Measurements from ENCODE around the gene SC5D. TPM values are rescaled to one million over a fixed set of nuclear protein-coding genes. Genes with fewer than 3 reads are reported as not detected.

SC5D gene
- total and polyA plus RNA-seq, 2 of the 4 experiments (the other 2 are of a cell fraction), result 21.3 to 21.7 TPM

DNA sequence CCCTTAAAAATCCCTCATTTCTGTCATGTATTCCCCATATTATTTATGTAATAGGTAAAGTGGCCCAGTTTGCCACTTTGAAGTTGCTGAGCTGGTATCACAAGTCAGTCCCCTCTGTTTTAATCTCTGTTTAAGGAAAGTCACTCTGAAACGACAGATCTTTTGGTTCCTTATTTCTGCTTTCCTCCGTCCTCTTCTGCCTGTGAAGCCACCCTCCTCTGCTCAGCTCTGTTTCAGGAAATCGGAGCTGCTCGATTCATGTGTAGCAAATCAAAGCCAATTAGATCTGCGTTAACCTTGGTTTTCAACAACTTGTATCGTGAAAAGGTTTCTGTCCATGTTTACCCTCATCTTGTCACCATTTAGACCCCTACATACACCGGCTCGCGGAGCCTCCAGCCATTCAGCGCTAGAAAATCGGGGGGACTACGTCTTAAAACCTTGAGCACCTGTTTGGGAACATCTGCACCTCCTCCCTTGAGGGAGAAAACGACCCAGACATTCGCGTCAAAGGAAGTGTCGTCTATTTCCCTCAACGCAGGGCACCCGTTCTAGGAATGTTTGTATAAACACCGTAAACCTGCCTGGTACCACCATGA, 576 bp upstream of the SC5D start:
- H3K18ac ChIP-seq (ENCODE audit: low read depth, low read length), result peak overlapping the region; percentile 35
- H2AK9ac ChIP-seq (replicated peaks; ENCODE audit: low read depth, low read length, poor library complexity), result peak overlapping the region; percentile 74
- H2AFZ ChIP-seq (replicated peaks; ENCODE audit: low read length, poor library complexity), result peak overlapping the region; percentile 96
- H4K91ac ChIP-seq (ENCODE audit: insufficient read depth, low read depth, low read length), result peak overlapping the region; percentile 68
- H3K4me1 ChIP-seq (ENCODE audit: control insufficient read depth, insufficient read depth, low read length), result no peaks in the 10 kb centered on the region
- H4K5ac ChIP-seq (ENCODE audit: low read depth, low read length), result peak overlapping the region; percentile 75
- no peaks in the 10 kb centered on the region for H3K9me3 ChIP-seq (ENCODE audit: control insufficient read depth, insufficient read depth, low read length)
- ATAC-seq (ENCODE audit: low read depth), result peak; percentile 5
- H3K27me3 ChIP-seq (ENCODE audit: control insufficient read depth, insufficient read depth, low read length), result peaks cover 18% of the 10 kb centered on the region
- H3K9me1 ChIP-seq (ENCODE audit: insufficient read depth, low read length), result no peaks in the 10 kb centered on the region
- H2AK5ac ChIP-seq (ENCODE audit: low read depth, low read length), result no peak overlapping the region
- H2BK120ac ChIP-seq (ENCODE audit: low read depth, low read length), result peak overlapping the region; percentile 75
- peaks cover 2% of the 10 kb centered on the region; the same call in 1 of the 2 replicates for H3K36me3 ChIP-seq (ENCODE audit: control insufficient read depth, insufficient read depth, low read length)
- peak; percentile 5 for DNase-seq
- BruUV-seq (replicated peaks), result no TSS peak
- H2BK20ac ChIP-seq (ENCODE audit: low read depth, low read length), result peak overlapping the region; percentile 53; the same call in 1 of the 2 replicates
- peaks cover 4 to 28% of the 10 kb centered on the region in 2 experiments for H3K79me1 ChIP-seq (ENCODE audit: low read depth in 1 of 2, low read length in 2 of 2)
- no peak overlapping the region for H2BK5ac ChIP-seq (ENCODE audit: low read depth, low read length, poor library complexity, severe bottlenecking)
- H3K4me3 ChIP-seq (ENCODE audit: insufficient read depth, low read depth, low read length), result peak overlapping the region; percentile 83
- dilution Hi-C loops (cut with HindIII; ENCODE audit: low sequenced_read_pairs, unreplicated experiment) (no loop called here), in situ Hi-C loops (cut with MboI; ENCODE audit: low sequenced_read_pairs) (no loop called here), intact Hi-C loops (cut with micrococcal nuclease) (no loop called here)
- peak overlapping the region; percentile 69; the same call in 2 of the 3 replicates for H2BK15ac ChIP-seq (ENCODE audit: low read depth, low read length)
- TF ChIP-seq MAFK (IDR thresholded peaks at IDR 0.05; ENCODE audit: low read depth, low read length) (no peak), CHD1 (IDR thresholded peaks at IDR 0.05; ENCODE audit: low read depth, low read length) (no peak), BHLHE40 (IDR thresholded peaks at IDR 0.05; ENCODE audit: low read depth, low read length) (no peak), RCOR1 (IDR thresholded peaks at IDR 0.05; ENCODE audit: insufficient replicate concordance, low read length) (no peak), CEBPB (IDR thresholded peaks at IDR 0.05; ENCODE audit: low read depth, low read length) (no peak), NFE2L2 (IDR thresholded peaks at IDR 0.05; ENCODE audit: low read depth, low read length) (no peak), MXI1 (IDR thresholded peaks at IDR 0.05; ENCODE audit: borderline replicate concordance, low read depth, low read length) (no peak), POLR2A (IDR thresholded peaks at IDR 0.05; ENCODE audit: low read depth, low read length) (no peak), MAZ (IDR thresholded peaks at IDR 0.05; ENCODE audit: borderline replicate concordance, low read depth, low read length) (no peak), RAD21 (IDR thresholded peaks at IDR 0.05; ENCODE audit: low read length) (no peak)
- TF ChIP-seq, protein P1, sequence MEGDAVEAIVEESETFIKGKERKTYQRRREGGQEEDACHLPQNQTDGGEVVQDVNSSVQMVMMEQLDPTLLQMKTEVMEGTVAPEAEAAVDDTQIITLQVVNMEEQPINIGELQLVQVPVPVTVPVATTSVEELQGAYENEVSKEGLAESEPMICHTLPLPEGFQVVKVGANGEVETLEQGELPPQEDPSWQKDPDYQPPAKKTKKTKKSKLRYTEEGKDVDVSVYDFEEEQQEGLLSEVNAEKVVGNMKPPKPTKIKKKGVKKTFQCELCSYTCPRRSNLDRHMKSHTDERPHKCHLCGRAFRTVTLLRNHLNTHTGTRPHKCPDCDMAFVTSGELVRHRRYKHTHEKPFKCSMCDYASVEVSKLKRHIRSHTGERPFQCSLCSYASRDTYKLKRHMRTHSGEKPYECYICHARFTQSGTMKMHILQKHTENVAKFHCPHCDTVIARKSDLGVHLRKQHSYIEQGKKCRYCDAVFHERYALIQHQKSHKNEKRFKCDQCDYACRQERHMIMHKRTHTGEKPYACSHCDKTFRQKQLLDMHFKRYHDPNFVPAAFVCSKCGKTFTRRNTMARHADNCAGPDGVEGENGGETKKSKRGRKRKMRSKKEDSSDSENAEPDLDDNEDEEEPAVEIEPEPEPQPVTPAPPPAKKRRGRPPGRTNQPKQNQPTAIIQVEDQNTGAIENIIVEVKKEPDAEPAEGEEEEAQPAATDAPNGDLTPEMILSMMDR (conservative IDR thresholded peaks at IDR 0.05; ENCODE audit: low read depth, low read length), result no peak
- TF ChIP-seq, protein P2, sequence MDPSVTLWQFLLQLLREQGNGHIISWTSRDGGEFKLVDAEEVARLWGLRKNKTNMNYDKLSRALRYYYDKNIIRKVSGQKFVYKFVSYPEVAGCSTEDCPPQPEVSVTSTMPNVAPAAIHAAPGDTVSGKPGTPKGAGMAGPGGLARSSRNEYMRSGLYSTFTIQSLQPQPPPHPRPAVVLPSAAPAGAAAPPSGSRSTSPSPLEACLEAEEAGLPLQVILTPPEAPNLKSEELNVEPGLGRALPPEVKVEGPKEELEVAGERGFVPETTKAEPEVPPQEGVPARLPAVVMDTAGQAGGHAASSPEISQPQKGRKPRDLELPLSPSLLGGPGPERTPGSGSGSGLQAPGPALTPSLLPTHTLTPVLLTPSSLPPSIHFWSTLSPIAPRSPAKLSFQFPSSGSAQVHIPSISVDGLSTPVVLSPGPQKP (IDR thresholded peaks at IDR 0.05; ENCODE audit: borderline replicate concordance, low read depth, low read length), result no peak
- peak overlapping the region; percentile 52; the same call in 1 of the 2 replicates for H3K56ac ChIP-seq (ENCODE audit: extremely low read depth, insufficient read depth, low read length)
- 6% methylated on average over 8 of the region's 19 CpGs; no CpG with 5 or more reads in 1 of the 2 experiments for WGBS, 2 experiments (ENCODE audit: extremely low coverage in 2 of 2, insufficient read length in 1 of 2)
- ChIA-PET POLR2A (ENCODE audit: unreplicated experiment) (no interaction called here), CTCF (interaction anchor here (0.5 to 0.7 kb wide), 3 partner anchors 42 to 935 kb away, joined by 3 to 4 read pairs (median 3); no protein-coding TSS in a partner anchor)
- peak overlapping the region; percentile 70 for H3K4ac ChIP-seq (ENCODE audit: low read depth, low read length)
- peak overlapping the region; percentile 97 for H3K4me2 ChIP-seq (ENCODE audit: low read depth, low read length)
- peak overlapping the region; percentile 91 for H3K14ac ChIP-seq (replicated peaks; ENCODE audit: low read depth, low read length)
- H3K9ac ChIP-seq (ENCODE audit: low read depth, low read length), result peak overlapping the region; percentile 43
- H3K27ac ChIP-seq (ENCODE audit: insufficient read depth, low read length), result no peak overlapping the region
- peak overlapping the region; percentile 74 for H3K23ac ChIP-seq (ENCODE audit: low read depth, low read length)
- H4K8ac ChIP-seq (ENCODE audit: low read depth in 2 of 2, low read length in 2 of 2), result peak overlapping the region; percentile 61 to 91
- no peaks in the 10 kb centered on the region for H4K20me1 ChIP-seq (ENCODE audit: insufficient read depth, low read length)
